ENCODE measurements around the gene GLRX.

GRCh38 chr5:95810305-95811125 lies 12.0 kb downstream of the GLRX start:
- no peak for TF ChIP-seq POLR2A (IDR thresholded peaks at IDR 0.05; ENCODE audit: low read depth, low read length)
- no peak for TF ChIP-seq TAF1 (IDR thresholded peaks at IDR 0.05; ENCODE audit: low read depth, low read length)
- TF ChIP-seq POLR2AphosphoS5 (IDR thresholded peaks at IDR 0.05; ENCODE audit: low read depth, low read length) = no peak
